Myometrial cell (primary cell): ENCODE results near the gene KRTAP24-1. TPM values are rescaled to one million over a fixed set of nuclear protein-coding genes. Genes with fewer than 3 reads are reported as not detected.

ENCODE experiments used
- total RNA-seq: library from RNA; depleted of rRNA; stranded (reverse); fragments of >200 nt; gene quantifications from 2 replicates; pipeline ENCODE4 v1.2.3, GENCODE V29; 2015

KRTAP24-1 gene, protein sequence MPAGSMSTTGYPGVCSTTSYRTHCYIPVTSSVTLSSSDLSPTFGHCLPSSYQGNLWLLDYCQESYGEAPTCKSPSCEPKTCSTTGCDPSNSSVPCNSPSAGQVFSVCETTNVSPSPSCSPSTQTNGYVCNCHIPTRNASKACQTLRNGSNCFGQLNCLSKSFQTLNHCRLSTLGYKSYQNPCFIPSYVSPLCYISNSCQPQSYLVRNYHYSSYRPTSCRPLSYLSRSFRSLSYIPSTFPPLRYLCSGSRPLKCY
- not detected in 2 replicates for total RNA-seq

DNA sequence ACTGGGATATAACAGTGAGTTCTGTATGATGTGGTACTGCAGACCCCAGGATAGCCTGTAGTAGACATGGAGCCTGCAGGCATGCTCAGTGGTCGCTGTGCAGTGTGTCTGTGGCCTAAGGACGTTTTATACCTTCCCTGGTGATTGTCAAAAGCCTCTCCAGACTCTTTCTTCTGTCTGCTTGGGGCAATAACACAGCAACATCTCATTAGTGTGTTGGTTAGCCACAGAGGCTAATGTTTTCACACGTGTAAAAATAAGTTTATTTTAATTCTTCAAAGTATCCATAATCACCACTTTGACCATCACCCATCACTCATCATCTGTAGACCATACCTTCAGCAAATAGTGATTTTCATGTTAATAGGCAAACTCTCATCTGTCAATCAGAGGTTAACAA lies at the start of gene KRTAP24-1:
KRTAP24-1 (minus strand) TSS at position 101 of the 400 bp plus-strand sequence; CDS start at position 83, 18 bp downstream.

DNA sequence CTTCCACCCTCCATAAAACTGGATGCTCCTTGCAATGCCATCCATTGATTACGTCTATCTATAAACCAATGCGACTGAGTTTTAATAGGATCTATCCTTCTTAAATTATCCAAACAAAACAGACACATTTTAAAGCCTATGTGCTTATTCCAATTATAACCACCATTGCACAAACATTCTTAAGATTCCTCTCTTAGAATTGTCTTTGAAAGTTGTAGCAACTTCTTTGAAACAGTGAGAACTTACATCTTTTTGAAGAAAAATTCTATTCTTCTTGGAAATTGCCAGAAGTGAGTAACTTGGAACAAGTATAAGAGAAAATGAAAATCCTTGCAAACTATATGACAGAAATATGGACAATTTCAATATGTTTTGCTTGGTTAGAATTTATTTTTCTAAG lies 37.5 kb upstream of the KRTAP24-1 start, which contains the start of gene KRTAP26-1:
KRTAP26-1 (minus strand) TSS at position 101 of the 400 bp plus-strand sequence. CDS start 280 bp downstream, outside the sequence.

DNA sequence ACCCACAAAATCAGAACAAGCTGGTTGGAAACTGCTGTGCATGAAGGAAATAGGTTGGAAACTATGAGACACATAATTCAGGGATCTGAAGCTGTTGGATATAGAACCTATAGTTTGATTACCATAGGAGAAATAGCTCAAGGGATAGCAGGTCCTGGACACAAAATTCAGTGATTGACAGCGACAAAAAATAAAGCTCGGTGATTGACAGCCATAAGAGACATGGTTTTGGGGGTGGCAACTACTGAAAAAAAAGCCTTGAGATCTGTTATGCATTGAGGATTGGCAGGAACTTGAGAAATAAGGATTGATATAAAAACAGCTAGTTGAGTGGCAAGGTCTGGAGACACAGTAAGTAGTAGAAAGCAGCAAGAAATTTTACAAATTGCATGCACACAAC lies 6.5 kb upstream of the KRTAP24-1 start, which contains the start of gene KRTAP25-1:
KRTAP25-1 (minus strand) TSS at position 300 of the 400 bp plus-strand sequence; CDS start at position 276, 24 bp downstream.

Other genes with a start within 250 kb of the KRTAP24-1 start
- gene CLDN17, start 116.1 kb downstream of the KRTAP24-1 start, total RNA-seq, result not detected in 2 replicates
- gene CLDN8, start 66.9 kb downstream of the KRTAP24-1 start, total RNA-seq, result not detected in 2 replicates
- gene KRTAP25-1, start 6.6 kb upstream of the KRTAP24-1 start, total RNA-seq, result not detected in 2 replicates
- gene KRTAP26-1, start 37.4 kb upstream of the KRTAP24-1 start, total RNA-seq, result not detected in 2 replicates
- gene KRTAP27-1, start 54.7 kb upstream of the KRTAP24-1 start, total RNA-seq, result not detected in 2 replicates
- not detected in 2 replicates for gene KRTAP23-1, start 65.7 kb upstream of the KRTAP24-1 start, total RNA-seq
- gene KRTAP13-2, start 89.3 kb upstream of the KRTAP24-1 start, total RNA-seq, result not detected in 2 replicates
- not detected in 2 replicates for gene KRTAP13-1, start 113.1 kb upstream of the KRTAP24-1 start, total RNA-seq
- gene KRTAP13-3, start 143.0 kb upstream of the KRTAP24-1 start, total RNA-seq, result not detected in 2 replicates
- gene KRTAP13-4, start 147.3 kb upstream of the KRTAP24-1 start, total RNA-seq, result not detected in 2 replicates
- gene KRTAP15-1, start 157.3 kb upstream of the KRTAP24-1 start, total RNA-seq, result not detected in 2 replicates
- gene KRTAP19-1, start 197.4 kb upstream of the KRTAP24-1 start, total RNA-seq, result not detected in 2 replicates
- not detected in 2 replicates for gene KRTAP19-2, start 204.5 kb upstream of the KRTAP24-1 start, total RNA-seq
- not detected in 2 replicates for gene KRTAP19-3, start 209.1 kb upstream of the KRTAP24-1 start, total RNA-seq
- not detected in 2 replicates for gene KRTAP19-4, start 214.2 kb upstream of the KRTAP24-1 start, total RNA-seq
- not detected in 2 replicates for gene KRTAP19-5, start 219.2 kb upstream of the KRTAP24-1 start, total RNA-seq